ENCODE measurements around the gene CLIP2.
"Not testable (repeated sequence)": the region's sequence is repeated elsewhere in the genome, so short reads cannot be mapped to it uniquely, and the experiment has no call there.

CLIP2 gene

GRCh38 chr7:74345970-74346369 lies 56.8 kb downstream of the CLIP2 start:
- TF ChIP-seq CTCF (IDR thresholded peaks at IDR 0.05; ENCODE audit: low read depth, low read length, missing control alignments) = no peak
- no peak for DNase-seq (ENCODE audit: low read depth)
- no peak overlapping the region for H3K4me3 ChIP-seq (ENCODE audit: low read depth, low read length)

- no peak overlapping the region for H3K4me3 ChIP-seq (ENCODE audit: low read depth, low read length)
- TF ChIP-seq CTCF (IDR thresholded peaks at IDR 0.05; ENCODE audit: low read depth, low read length, missing control alignments) = no peak
- DNase-seq (ENCODE audit: low read depth) = no peak
Measured at GRCh38 chr7:74349621-74350020, 60.4 kb downstream of the CLIP2 start.

- no peak overlapping the region for H3K4me3 ChIP-seq (ENCODE audit: low read depth, low read length)
- DNase-seq (ENCODE audit: low read depth) = no peak
- no peak for TF ChIP-seq CTCF (IDR thresholded peaks at IDR 0.05; ENCODE audit: low read depth, low read length, missing control alignments)
Measured at GRCh38 chr7:74350751-74351150, 61.5 kb downstream of the CLIP2 start.

- no peak for TF ChIP-seq CTCF (IDR thresholded peaks at IDR 0.05; ENCODE audit: low read depth, low read length, missing control alignments)
- H3K4me3 ChIP-seq (ENCODE audit: low read depth, low read length) = no peak overlapping the region
- DNase-seq (ENCODE audit: low read depth) = no peak
Measured at GRCh38 chr7:74351836-74352235, 62.6 kb downstream of the CLIP2 start.

- H3K4me3 ChIP-seq (ENCODE audit: low read depth, low read length); DNase-seq (ENCODE audit: low read depth): not testable (repeated sequence)
Measured at GRCh38 chr7:74352551-74353138, 63.4 kb downstream of the CLIP2 start.

GRCh38 chr7:74354009-74354408 lies 64.8 kb downstream of the CLIP2 start:
- H3K4me3 ChIP-seq (ENCODE audit: low read depth, low read length) = no peak overlapping the region
- no peak for TF ChIP-seq CTCF (IDR thresholded peaks at IDR 0.05; ENCODE audit: low read depth, low read length, missing control alignments)
- DNase-seq (ENCODE audit: low read depth) = no peak

GRCh38 chr7:74355091-74355490 lies 65.9 kb downstream of the CLIP2 start:
- TF ChIP-seq CTCF (IDR thresholded peaks at IDR 0.05; ENCODE audit: low read depth, low read length, missing control alignments) = no peak
- H3K4me3 ChIP-seq (ENCODE audit: low read depth, low read length) = no peak overlapping the region
- no peak for DNase-seq (ENCODE audit: low read depth)
